Keratinocyte (primary cell): ENCODE measurements around the gene STK32C. TPM values are rescaled to one million over a fixed set of nuclear protein-coding genes. Genes with fewer than 3 reads are reported as not detected.

Source experiments
- DNase-seq: peaks from one replicate; pipeline ENCODE4 v3.0.0-alpha.2; 2011; ENCODE audit warnings: low read depth, missing footprints, low spot score
- FAIRE-seq: peaks from 2 replicates; lab custom pipeline; 2011; peaks lifted over from hg19 to GRCh38; lab: Jason Lieb, UNC
- H2AFZ ChIP-seq: 2 replicates; pipeline ENCODE4 v1.6.0; 2012; ENCODE audit warnings: low read length, control low read depth, inconsistent platforms; ENCODE audit not compliant: control insufficient read depth
- H3K27ac ChIP-seq: 2 replicates; pipeline ENCODE4 v1.5.1; 2011; ENCODE audit warnings: low read length; ENCODE audit not compliant: control insufficient read depth, insufficient read depth
- H3K27me3 ChIP-seq: 3 replicates; pipeline ENCODE4 v1.6.0; 2011; ENCODE audit warnings: low read length; ENCODE audit not compliant: control insufficient read depth, insufficient read depth; ENCODE audit errors: extremely low read depth
- H3K36me3 ChIP-seq, 2 experiments: 2 replicates in 1 of 2; 3 replicates in 1 of 2; pipeline ENCODE4 v1.5.1; 2011; ENCODE audit warnings: low read length in 2 of 2, mild to moderate bottlenecking in 1 of 2; ENCODE audit not compliant: control insufficient read depth in 2 of 2, insufficient read depth in 2 of 2; ENCODE audit errors: extremely low read depth in 1 of 2
- H3K4me1 ChIP-seq: 3 replicates; pipeline ENCODE4 v1.5.1; 2011; ENCODE audit warnings: low read length; ENCODE audit not compliant: control insufficient read depth, insufficient read depth; ENCODE audit errors: extremely low read depth
- H3K4me2 ChIP-seq: 3 replicates; pipeline ENCODE4 v1.6.0; 2011; ENCODE audit warnings: low read depth, low read length; ENCODE audit not compliant: control insufficient read depth, insufficient read depth; ENCODE audit errors: extremely low read depth
- H3K4me3 ChIP-seq, 3 experiments: fragments of 200-600 bp in 1 of 3; sonication (generic) in 1 of 3; 2 replicates in 2 of 3; 3 replicates in 1 of 3; pipeline ENCODE4 v1.5.1; 2011 to 2016; ENCODE audit warnings: low read length in 3 of 3, mild to moderate bottlenecking in 3 of 3, control low read depth in 2 of 3, inconsistent platforms in 1 of 3, low read depth in 1 of 3, mixed read lengths in 1 of 3, mixed run types in 1 of 3, moderate library complexity in 1 of 3; ENCODE audit not compliant: control insufficient read depth in 2 of 3, insufficient read depth in 2 of 3; ENCODE audit errors: extremely low read depth in 1 of 3
- H3K79me2 ChIP-seq: 2 replicates; pipeline ENCODE4 v1.6.0; 2012; ENCODE audit warnings: low read length; ENCODE audit not compliant: control insufficient read depth, insufficient read depth
- H3K9ac ChIP-seq: 3 replicates; pipeline ENCODE4 v1.6.0; 2011; ENCODE audit warnings: low read length; ENCODE audit not compliant: control insufficient read depth, insufficient read depth; ENCODE audit errors: extremely low read depth
- H3K9me1 ChIP-seq: 3 replicates; pipeline ENCODE4 v1.6.0; 2011; ENCODE audit warnings: low read length; ENCODE audit not compliant: control insufficient read depth, insufficient read depth; ENCODE audit errors: extremely low read depth
- H3K9me3 ChIP-seq: 2 replicates; pipeline ENCODE4 v1.5.1; 2012; ENCODE audit warnings: low read depth, low read length; ENCODE audit not compliant: control insufficient read depth
- H4K20me1 ChIP-seq: 3 replicates; pipeline ENCODE4 v1.6.0; 2011; ENCODE audit warnings: low read length; ENCODE audit not compliant: control insufficient read depth, insufficient read depth; ENCODE audit errors: extremely low read depth
- EZH2 ChIP-seq: IDR thresholded peaks from one replicate; pipeline ENCODE4 v1.6.1; 2012; ENCODE audit warnings: inconsistent platforms, mild to moderate bottlenecking, low read length, moderate library complexity
- dilution Hi-C: fragments of 300-500 bp; cut with MboI; formaldehyde crosslinking; loops from one replicate; pipeline ENCODE4 v1.7.0; 2020; ENCODE audit warnings: low sequenced_read_pairs; ENCODE audit not compliant: extremely low pct_ligation_motif_present
- polyA plus RNA-seq, 5 experiments: library from polyadenylated mRNA; depleted of rRNA in 3 of 5; stranded (reverse) in 3 of 5; stranded (forward) in 1 of 5; unstranded in 1 of 5; fragments of >200 nt; gene quantifications; 1 replicate in 1 of 5; 2 replicates in 3 of 5; 3 replicates in 1 of 5; pipeline versions ENCODE4 v1.2.1 to v1.2.3, GENCODE V29; 2011 to 2012; ENCODE audit warnings: missing spikeins in 2 of 5, low read depth in 1 of 5, low replicate concordance in 1 of 5
- TF ChIP-seq, protein P1 (sequence below), 3 experiments: IDR thresholded peaks in 1 of 3; conservative IDR thresholded peaks in 1 of 3; optimal IDR thresholded peaks in 1 of 3; 2 replicates in 2 of 3; 3 replicates in 1 of 3; pipeline versions ENCODE3 to v1.5.1; 2011; ENCODE audit warnings: low read length in 3 of 3, mild to moderate bottlenecking in 3 of 3, moderate library complexity in 2 of 3, control low read depth in 1 of 3, inconsistent platforms in 1 of 3; ENCODE audit not compliant: insufficient read depth in 2 of 3; ENCODE audit errors: extremely low read depth in 1 of 3

The STK32C gene
- polyA plus RNA-seq, 1 donor (not counting 4 experiments of a cell fraction or from before 2014, with no cell fraction given): 4.1 TPM

GRCh38 chr10:132279873-132280645 is 27.7 kb downstream of the STK32C start:
- H2AFZ ChIP-seq: no peak overlapping the region
- no peaks in the 10 kb centered on the region for H3K9me3 ChIP-seq
- DNase-seq (no peak), FAIRE-seq (no peak)
- H3K4me3 ChIP-seq: no peak overlapping the region
- H3K9me1 ChIP-seq: no peaks in the 10 kb centered on the region
- no peak overlapping the region for H3K27ac ChIP-seq
- no peaks in the 10 kb centered on the region for H3K4me1 ChIP-seq
- no peaks in the 10 kb centered on the region for H4K20me1 ChIP-seq
- H3K27me3 ChIP-seq: peaks cover 25% of the 10 kb centered on the region
- H3K9ac ChIP-seq: no peak overlapping the region
- H3K36me3 ChIP-seq: no peaks in the 10 kb centered on the region
- TF ChIP-seq, protein P1, sequence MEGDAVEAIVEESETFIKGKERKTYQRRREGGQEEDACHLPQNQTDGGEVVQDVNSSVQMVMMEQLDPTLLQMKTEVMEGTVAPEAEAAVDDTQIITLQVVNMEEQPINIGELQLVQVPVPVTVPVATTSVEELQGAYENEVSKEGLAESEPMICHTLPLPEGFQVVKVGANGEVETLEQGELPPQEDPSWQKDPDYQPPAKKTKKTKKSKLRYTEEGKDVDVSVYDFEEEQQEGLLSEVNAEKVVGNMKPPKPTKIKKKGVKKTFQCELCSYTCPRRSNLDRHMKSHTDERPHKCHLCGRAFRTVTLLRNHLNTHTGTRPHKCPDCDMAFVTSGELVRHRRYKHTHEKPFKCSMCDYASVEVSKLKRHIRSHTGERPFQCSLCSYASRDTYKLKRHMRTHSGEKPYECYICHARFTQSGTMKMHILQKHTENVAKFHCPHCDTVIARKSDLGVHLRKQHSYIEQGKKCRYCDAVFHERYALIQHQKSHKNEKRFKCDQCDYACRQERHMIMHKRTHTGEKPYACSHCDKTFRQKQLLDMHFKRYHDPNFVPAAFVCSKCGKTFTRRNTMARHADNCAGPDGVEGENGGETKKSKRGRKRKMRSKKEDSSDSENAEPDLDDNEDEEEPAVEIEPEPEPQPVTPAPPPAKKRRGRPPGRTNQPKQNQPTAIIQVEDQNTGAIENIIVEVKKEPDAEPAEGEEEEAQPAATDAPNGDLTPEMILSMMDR (optimal IDR thresholded peaks at IDR 0.05 in 1 of 3, IDR thresholded peaks at IDR 0.05 in 1 of 3, conservative IDR thresholded peaks at IDR 0.05 in 1 of 3; ENCODE audit: extremely low read depth in 1 of 3, insufficient read depth in 2 of 3, low read length in 3 of 3): no peak
- TF ChIP-seq EZH2: no peak
- no peak overlapping the region for H3K4me2 ChIP-seq
- dilution Hi-C loops: no loop called here
- no peaks in the 10 kb centered on the region for H3K79me2 ChIP-seq

- H3K9me3 ChIP-seq: no peaks in the 10 kb centered on the region
- DNase-seq (no peak), FAIRE-seq (no peak)
- H3K79me2 ChIP-seq: no peaks in the 10 kb centered on the region
- no peaks in the 10 kb centered on the region for H4K20me1 ChIP-seq
- no peak overlapping the region for H3K9ac ChIP-seq
- H3K4me1 ChIP-seq: no peaks in the 10 kb centered on the region
- no peak overlapping the region for H3K27ac ChIP-seq
- peaks cover 9% of the 10 kb centered on the region for H3K27me3 ChIP-seq
- dilution Hi-C loops: no loop called here
- no peak for TF ChIP-seq EZH2
- no peaks in the 10 kb centered on the region for H3K9me1 ChIP-seq
- H3K36me3 ChIP-seq: no peaks in the 10 kb centered on the region
- no peak overlapping the region for H3K4me3 ChIP-seq
- H2AFZ ChIP-seq: no peak overlapping the region
- H3K4me2 ChIP-seq: no peak overlapping the region
These were observed 30.4 kb downstream of the STK32C start for GRCh38 chr10:132277311-132277741.
